NCI-H345 treated with DMSO at 0.1 percent for 48 hours (cell line): Measurements from ENCODE around the gene MAP3K20.
"Not testable (repeated sequence)": the region's sequence is repeated elsewhere in the genome, so short reads cannot be mapped to it uniquely, and the experiment has no call there.

ENCODE experiments used
- DNase-seq: peaks from one replicate; lab custom pipeline; 2025; ENCODE audit not compliant: unreplicated experiment; lab: John Stamatoyannopoulos, UW

MAP3K20 gene

DNA sequence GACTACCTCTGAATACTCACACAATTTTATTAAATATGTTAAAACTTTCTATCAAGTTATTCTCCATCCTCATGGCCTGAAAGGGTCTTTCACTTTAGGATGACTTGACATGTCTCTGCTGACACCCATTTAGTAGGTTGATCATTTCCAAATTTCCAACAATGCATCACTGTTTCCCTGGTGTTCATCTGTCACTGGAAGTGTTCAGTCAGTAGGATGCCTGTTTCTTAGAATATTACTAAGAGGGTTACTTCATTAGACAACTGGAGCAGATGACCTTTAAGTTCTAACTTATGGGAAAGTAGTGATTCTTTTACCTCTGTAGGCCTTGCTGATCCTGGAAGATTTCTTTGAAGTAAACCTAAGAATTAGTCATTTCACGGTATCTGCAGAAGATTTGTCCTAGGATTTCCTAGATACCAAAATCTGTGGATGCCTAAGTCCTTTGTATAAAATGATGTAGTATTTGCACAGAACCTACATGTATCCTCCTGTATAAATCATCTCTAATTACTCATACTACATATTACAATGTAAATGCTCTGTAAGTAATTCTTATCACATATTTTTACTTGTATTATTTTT is 77.7 kb downstream of the MAP3K20 start:
- no peak for DNase-seq

DNA sequence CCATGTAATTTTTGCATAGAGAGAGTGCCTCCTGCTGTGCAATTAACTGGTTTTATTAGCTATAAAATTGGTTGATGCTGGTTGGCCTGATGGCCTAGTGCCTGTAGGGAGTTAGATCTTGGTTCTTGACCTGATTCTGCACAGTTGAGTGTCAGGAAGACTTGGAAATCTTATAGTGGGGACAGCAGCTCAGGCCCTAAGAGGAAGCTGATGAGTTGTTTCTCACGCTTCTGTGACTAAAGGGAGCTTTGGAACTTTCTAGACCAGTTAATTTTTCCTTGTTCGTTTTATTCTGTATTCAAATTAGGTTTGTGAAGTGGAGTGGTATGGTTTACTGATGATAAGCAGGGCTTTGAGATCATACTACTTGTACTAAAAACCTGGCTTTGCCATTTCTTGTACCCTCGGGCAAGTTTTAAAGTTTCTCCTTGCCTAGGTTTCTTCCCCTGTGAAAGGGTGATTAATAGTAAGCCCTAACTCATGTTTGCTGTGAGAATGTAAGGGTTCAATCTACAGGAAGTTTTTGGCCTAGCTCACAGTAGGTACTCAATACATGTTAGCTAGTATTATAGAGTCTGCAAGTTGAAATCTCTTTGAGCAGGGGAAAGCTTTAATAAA is 82.1 kb downstream of the MAP3K20 start:
- no peak for DNase-seq

DNA sequence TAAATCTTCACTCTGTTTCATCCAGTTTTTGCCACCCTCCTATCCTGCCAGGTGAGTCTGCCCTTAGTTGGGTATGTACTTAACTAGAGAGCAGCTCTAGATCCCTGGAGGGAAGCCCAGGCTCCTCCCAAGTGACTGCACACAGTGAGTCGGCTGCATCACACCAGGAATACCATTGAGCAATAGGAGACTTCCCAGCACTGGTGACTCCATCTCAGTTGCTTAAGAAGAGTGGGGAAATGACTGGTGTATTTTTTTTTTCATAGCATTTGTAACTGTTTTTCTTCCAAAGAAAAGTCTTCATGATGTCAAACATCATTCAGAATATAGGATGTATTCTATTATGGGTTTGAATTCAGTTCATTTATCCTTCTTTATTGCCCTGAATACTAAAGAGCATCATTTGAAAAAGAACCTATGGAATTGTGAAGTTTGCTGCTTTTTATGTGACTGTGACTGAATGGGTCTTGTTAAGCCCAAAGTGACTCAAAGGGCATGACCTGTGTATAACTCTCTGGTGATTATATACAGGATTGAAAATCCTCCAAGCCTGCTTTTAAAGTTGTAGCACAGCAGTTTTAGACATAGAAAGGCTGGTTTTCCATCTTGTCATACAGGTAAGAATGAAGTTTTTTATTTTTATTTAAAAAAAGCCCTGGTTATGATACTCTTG is 84.3 kb downstream of the MAP3K20 start:
- DNase-seq, result no peak

DNA sequence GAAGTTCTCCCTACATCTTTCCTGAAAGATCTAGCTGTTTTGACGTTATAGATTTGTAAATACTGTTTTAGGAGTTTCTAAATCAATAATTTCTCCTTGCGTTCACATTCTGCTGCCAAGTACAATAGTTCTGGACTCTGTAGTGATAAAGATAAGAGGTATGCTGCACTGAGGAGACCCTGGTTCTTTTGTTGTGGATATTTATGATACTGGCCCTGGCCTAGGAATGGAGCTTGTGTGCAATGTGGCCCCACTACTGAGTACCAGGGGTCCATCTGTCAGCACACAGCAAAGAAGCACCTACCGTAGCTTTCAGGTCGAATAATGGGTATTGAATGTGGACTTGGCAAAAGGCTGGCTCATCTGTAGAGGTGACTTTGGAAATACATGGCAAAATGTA is 85.0 kb downstream of the MAP3K20 start:
- DNase-seq, result no peak

DNA sequence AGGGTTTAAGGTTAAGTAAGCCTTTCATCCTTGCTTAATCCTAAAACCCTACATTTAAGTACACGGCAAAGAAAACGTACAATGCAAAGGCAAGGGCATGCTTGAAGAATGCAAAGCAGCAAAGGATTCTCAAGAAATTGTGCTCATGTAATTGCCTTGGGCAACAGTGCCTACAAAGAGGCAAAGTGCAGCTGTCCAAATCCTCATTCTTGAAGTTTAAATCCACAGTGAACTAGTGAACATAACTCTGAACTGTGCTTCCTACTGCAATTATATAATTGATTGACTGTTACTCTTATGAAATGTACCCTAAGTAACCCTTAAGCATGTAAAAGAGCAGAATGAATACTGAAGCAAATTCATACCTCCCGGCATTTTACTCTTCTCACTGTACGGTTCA is 85.4 kb downstream of the MAP3K20 start:
- DNase-seq, result no peak

DNA sequence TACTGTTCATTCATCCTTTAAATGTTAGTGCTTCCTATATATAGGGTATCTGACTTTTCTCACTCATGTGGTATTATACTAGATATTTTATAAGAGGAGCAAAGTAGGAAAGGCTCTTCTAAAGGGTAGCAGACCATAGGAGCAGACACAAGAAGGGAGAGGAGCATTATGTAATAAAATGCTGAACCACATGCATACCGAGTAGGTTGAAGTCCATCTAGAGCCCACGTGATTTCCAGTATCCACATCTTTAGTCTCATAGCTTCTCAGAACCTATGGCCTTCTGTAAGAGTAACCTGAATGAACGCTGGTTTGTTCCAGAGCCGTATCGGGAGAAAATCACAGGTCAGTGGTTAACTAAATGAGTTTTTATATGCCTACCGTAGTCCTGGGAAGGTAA is 85.9 kb downstream of the MAP3K20 start:
- no peak for DNase-seq

DNA sequence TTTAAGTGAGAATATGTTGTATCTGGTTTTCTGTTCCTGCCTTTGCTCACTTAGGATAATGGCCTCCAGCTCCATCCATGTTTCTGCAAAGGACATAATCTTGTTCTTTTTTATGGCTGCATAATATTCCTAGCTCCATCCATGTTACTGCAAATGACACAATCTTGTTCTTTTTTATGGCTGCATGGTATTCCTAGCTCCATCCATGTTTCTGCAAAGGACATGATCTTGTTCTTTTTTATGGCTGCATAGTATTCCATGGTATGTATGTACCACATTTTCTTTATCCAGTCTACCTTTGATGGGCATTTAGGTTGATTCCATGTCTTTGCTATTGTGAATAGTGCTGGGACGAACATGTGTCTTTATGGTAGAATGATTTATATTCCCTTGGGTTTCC is 87.7 kb downstream of the MAP3K20 start:
- not testable (repeated sequence) for DNase-seq

DNA sequence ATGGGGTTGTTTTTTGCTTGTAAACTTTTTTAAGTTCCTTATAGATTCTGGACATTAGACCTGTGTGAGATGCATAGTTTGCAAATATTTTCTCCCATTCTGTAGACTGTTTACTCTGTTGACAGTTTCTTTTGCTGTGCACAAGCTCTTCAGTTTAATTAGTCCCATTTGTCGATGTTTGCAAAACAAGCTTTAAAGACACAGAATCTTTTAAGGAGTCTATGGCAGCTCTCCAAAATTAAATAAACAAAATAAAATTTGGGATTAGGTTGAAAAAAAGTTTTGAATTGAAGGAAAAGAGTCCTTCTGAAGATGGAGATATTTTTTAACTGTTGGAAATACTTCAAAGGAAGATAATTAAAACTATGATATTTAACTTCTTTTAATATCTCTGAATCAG is 88.8 kb downstream of the MAP3K20 start:
- DNase-seq, result no peak

DNA sequence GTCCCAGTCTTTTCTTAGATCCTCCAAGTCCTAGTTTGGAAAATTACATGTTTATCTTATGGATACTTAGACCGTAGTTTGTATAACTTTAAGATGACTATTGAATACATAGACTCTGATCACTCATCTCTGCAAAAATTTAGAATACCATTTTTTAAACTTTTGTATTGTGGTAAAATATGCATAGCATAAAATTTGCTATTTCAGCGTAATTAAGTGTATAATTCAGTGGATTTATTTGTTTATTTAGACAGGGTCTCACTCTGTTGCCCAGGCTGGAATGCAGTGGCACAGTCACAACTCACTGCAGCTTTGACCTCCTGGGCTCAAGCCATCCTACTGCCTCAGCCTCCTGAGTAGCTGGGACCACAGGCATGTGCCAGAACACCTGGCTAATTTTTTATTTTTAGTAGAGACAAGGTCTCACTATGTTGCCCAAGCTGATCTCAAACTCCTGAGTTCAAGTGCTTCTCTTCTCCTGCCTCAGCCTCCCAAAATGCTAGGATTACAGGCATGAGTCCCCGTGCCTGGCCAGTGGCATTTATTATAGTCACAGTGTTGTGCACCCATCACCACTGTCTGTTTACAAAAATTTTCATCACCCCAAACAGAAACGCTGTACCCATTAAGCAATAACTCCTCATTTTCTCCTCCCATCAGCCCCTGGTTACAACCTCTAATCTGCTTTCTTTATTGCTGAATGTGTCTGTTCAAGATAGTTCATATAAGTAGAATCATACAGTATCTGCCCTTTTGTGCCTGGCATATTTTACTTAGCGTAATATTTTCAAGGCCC is 90.0 kb downstream of the MAP3K20 start:
- no peak for DNase-seq

DNA sequence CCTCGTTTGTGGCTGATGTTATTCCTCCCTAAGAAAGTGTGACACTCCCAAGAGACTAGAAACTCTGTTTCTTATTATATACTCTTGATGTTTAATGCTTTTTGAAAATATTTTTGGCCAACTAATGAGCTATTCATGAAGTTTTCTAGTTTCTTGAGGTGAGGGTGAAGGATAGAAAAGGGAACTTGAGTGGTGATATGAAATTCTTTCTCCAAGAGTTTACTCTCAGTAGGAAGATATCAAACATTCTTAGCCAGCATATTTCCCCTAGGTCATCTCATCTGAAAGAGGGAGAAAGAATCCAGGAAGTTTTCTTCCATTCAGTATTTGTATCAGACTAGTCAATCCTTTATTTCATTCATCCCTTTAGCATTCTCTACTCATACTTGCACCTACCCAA is 95.7 kb downstream of the MAP3K20 start:
- DNase-seq, result no peak

DNA sequence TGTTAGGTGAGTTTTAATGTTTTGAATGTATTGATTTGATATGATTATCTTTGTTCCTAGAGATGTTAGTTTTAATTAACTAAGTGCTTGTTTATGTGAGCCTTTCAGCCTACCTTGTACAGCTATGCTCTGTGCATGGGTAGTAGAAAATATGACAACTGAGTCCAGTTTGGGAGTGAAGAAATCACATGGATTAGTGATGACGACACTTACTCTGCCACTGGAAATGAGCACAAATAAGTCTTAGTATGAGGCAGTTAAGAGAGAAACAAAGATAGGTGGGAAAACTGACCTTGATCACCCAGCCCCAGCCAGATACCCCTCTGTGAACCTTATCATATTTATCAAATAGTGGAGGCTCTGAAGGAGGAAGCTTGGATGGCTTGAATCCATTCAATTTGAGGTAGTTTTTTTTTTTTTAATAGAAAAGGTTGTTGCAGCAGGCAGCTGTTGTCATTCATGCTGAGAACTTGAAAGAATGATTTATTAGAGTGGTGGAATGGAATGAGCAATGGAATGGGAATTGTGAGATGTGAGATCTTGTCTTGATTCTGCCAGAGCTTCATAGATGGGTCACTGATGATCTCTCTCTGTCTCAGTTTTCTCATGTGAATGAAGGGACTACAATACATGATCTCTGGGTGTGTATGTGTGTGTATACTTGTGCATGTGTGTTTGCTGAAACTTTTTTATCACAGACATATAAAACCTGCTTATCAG is 96.4 kb downstream of the MAP3K20 start:
- no peak for DNase-seq

DNA sequence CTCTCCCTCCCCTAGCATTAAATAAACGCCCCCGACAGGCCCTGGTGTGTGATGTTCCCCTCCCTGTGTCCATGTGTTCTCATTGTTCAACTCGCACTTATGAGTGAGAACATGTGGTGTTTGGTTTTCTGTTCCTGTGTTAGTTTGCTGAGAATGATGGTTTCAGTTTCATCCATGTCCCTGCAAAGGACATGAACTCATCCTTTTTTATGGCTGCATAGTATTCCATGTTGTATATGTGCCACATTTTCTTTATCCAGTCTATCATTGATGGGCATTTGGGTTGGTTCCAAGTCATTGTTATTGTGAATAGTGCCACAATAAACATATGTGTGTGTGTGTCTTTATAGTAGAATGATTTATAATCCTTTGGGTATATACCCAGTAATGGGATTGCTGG is 98.7 kb downstream of the MAP3K20 start:
- DNase-seq, result not testable (repeated sequence)

DNA sequence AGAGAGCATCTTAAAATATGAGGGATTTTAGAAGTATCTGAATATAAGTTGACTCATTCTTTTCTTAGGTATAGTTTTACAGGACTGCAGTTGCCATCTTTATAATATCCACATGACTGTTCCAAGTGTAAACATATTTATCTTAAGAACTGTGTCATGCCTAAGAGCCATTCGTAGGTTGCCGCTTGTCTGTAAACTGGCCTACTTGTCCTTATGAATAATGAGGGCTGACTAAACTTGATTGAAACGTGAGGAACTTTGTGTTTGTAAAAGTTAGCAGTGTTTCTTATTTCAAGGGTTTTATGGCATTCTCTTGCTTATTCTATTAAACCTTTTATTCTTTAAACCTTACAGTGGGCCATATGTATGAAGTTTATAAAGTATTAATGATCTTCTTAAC is 99.6 kb downstream of the MAP3K20 start:
- no peak for DNase-seq

DNA sequence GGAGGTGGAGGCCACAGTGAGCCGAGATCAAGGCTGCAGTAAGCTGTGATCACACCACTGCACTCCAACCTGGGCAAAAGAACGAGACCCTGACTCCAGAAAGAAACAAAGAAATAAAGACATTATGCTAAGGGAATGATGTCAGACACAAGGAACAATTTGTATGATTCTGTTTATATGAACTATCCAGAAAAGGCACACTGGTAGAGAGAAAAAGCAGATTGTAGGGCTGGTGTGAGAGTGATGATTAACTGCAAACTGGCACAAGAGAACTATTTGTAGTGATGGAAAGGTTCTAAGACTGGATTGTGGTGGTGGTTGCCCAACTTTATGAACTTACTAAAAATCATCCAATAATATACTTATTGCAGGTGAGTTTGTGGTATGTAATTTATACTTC is 106.3 kb downstream of the MAP3K20 start:
- DNase-seq, result no peak

DNA sequence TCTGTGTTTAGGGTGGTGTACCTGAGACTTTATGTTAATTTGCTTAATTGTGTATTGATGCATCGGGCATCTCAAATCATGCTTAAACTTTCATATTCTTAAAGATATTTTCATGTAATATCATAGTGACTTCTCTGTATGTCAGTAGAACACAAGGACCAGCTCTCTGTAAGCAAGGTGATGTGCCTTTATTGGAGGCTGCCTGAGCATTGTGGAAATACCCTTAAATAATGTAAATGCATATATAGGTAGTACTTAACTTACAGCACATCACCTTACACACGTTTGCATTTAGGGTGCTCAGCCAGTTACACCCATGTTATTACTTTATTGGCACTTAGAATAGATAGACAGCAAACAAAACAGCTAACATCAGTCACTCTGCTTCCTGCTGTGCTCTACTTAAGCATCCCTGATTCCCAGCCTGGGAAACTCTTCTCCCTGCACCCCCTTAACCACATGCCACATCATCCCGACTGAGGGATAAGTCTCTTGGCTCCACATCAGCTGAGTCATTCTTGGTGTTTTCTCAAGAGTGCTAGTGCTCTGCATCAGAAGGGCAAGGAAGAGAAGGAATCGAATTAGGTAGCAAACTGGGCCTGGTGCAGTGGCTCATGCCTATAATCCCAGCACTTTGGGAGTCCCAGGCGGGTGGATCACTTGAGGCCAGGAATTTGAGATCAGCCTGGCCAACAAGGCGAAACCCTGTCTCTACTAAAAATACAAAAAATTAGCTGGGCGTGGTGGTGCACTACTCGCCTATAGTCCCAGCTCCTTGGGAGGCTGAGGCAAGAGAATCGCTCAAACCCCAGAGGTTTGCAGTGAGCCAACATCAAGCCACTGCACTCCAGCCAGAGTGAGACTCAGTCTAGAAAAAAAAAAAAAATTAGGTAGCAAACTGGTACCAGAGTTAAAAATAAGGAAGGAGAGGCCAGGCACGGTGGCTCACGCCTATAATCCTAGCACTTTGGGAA is 108.7 kb downstream of the MAP3K20 start:
- DNase-seq, result no peak

DNA sequence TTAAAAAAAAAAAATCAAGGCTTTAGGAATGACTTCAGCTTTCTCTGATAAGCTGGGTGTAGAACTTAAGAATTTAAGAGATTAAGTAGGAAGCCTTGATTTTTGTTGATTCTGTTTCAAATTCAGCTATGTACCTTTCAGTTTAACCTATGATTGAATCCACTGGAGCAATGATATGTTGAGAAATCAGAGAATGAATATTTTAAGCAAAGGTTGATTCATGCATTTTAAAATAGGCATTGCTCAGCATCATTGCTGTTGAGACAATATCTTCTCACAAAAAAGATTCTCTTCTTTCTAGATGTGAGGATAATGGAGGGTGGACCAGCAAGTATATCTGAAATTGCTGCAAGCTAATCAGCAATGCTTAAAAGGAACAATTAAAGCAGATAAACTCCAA is 109.8 kb downstream of the MAP3K20 start:
- no peak for DNase-seq

DNA sequence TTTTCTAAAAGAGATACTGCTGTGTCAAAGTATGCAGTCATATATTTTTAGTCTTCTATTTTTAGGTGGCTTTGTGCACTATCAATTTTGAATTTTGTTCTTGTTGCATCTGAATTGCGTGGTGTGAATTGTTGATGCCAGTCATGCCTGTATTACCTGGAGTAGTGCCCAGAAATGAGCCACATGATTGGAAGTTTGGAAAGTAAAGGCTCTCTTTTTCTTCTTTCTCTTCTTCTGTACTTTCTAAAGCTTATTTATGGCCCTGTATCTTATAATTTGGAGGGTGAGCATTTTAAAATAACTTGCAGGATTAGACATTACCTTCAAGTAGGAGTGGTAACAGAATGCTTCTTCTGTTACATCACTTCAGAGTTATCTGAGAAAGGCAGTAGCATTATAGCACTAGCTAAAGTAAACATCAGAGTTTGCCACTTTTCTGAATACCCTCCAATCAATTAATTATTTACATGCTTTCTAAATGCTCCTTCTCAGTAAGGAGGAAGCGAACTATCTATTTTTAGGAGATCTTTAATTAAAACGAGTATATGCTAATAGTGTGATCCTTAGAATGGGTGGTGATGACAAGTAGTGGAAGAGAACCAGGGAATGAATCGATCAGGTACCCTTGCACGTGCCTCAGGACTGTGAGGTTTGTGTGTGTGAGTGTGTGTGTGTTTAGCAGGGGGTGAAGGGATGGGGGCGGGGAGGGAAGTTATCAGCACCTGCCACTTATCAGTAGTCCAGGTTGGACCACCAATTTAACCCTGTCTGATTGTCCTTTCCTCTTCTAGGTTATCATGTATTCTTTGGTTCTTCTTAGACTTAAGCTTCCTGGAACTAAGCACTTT is 112.5 kb downstream of the MAP3K20 start:
- DNase-seq, result no peak

DNA sequence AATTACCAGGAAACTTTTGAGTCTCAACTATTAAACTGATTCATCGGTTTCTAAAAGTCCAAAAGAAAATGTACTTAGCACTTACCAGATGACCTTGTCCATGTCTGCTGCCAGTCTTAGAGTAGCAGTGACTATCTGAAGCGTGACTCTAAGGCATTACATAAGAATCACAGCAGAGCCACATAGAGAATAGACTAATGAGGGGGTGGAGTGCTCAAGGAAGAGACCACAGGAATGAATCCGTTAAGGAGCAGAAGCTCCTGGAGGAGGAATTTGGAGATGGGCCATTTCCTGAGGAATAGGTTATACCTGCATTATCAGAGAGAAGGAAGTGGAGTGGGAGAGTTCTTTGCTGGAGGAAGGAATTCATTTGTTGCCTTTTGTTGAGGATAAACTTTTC is 116.0 kb downstream of the MAP3K20 start:
- DNase-seq, result no peak

DNA sequence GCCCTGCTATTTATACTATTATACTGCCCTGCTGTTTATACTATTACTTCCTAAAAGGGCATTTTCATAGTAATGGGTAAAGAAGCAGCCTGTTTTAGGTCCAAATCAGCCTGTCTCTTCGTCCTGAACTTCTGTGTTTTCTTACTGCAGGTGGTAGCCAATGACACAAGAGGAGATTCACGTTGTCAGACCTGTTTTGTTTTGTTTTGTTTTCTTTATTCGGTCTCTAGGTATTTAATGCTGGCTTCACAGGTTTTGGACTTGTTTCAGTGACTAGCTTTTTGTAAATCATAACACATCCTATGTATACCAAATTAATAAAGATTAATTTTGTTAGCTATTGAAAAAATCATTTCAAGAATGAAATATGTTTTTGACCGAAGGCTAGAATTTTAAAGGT is 116.4 kb downstream of the MAP3K20 start:
- no peak for DNase-seq
